ENCODE data around the gene GDF11.

GRCh38 chr12:55797550-55797949 lies 54.6 kb downstream of the GDF11 start:
- TF ChIP-seq CTCF (IDR thresholded peaks at IDR 0.05) (no peak), POLR2A (IDR thresholded peaks at IDR 0.05) (no peak)

Data from uterus (tissue), 2 donors.